Prostate gland (tissue), 2 donors: ENCODE measurements around the gene SRRM1.

ENCODE experiments used
- POLR2A ChIP-seq: fragments of 450-650 bp; IDR thresholded peaks from one replicate; pipeline ENCODE4 v1.6.1; 2016; ENCODE audit warnings: antibody characterized with exemption, mild to moderate bottlenecking
- POLR2AphosphoS5 ChIP-seq: sonication (generic); formaldehyde crosslinking; IDR thresholded peaks from one replicate; pipeline ENCODE4 v1.6.1; 2017; ENCODE audit warnings: antibody characterized with exemption
- TF ChIP-seq, protein P1 (sequence below), 4 experiments: fragments of 200-600 bp in 2 of 4; fragments of 450-650 bp in 2 of 4; sonication (generic) in 2 of 4; IDR thresholded peaks; 1 replicate in 3 of 4; 2 replicates in 1 of 4; pipeline ENCODE4 v1.5.1; 2016 to 2019; ENCODE audit warnings: antibody characterized with exemption in 4 of 4, mild to moderate bottlenecking in 2 of 4, moderate library complexity in 2 of 4

DNA sequence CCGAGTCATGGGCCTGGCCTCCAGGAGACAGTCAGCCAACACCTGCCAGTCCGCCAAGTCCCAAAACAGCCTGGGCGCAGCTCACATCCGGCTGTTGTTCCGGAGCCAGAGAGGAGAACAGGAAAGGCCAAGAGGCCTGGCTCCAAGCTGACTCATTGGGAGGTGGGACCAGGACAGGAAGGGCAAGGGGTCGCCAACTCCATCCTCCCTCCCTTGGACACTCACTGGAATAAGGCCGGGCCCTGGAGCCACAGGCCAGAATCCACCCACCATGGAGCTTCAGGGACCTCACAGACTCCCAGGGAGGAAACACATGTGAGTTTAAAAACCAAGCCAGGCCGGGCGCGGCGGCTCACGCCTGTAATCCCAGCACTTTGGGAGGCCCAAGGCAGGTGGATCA, 77.0 kb downstream of the SRRM1 start:
- TF ChIP-seq, protein P1, sequence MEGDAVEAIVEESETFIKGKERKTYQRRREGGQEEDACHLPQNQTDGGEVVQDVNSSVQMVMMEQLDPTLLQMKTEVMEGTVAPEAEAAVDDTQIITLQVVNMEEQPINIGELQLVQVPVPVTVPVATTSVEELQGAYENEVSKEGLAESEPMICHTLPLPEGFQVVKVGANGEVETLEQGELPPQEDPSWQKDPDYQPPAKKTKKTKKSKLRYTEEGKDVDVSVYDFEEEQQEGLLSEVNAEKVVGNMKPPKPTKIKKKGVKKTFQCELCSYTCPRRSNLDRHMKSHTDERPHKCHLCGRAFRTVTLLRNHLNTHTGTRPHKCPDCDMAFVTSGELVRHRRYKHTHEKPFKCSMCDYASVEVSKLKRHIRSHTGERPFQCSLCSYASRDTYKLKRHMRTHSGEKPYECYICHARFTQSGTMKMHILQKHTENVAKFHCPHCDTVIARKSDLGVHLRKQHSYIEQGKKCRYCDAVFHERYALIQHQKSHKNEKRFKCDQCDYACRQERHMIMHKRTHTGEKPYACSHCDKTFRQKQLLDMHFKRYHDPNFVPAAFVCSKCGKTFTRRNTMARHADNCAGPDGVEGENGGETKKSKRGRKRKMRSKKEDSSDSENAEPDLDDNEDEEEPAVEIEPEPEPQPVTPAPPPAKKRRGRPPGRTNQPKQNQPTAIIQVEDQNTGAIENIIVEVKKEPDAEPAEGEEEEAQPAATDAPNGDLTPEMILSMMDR (IDR thresholded peaks at IDR 0.05), result no peak
- TF ChIP-seq POLR2AphosphoS5 (peak; percentile 44), POLR2A (no peak)
